Osteocyte (in vitro differentiated cells): ENCODE measurements around the gene CXCL5. TPM values are rescaled to one million over a fixed set of nuclear protein-coding genes. Genes with fewer than 3 reads are reported as not detected.

Experiments used
- DNase-seq: peaks from one replicate; pipeline ENCODE4 v3.0.0; 2021; ENCODE audit warnings: mixed read lengths; ENCODE audit not compliant: unreplicated experiment; ENCODE audit errors: extremely low spot score
- H3K27ac Mint-ChIP-seq: one replicate; pipeline ENCODE4 v1.8.0; 2021; ENCODE audit warnings: mild to moderate bottlenecking, mixed read lengths; ENCODE audit not compliant: unreplicated experiment
- H3K27me3 Mint-ChIP-seq: one replicate; pipeline ENCODE4 v1.8.0; 2021; ENCODE audit warnings: mixed read lengths; ENCODE audit not compliant: unreplicated experiment
- H3K36me3 Mint-ChIP-seq: one replicate; pipeline ENCODE4 v1.8.0; 2021; ENCODE audit warnings: mixed read lengths; ENCODE audit not compliant: unreplicated experiment
- H3K4me1 Mint-ChIP-seq: one replicate; pipeline ENCODE4 v1.8.0; 2021; ENCODE audit warnings: mixed read lengths; ENCODE audit not compliant: unreplicated experiment
- H3K4me3 Mint-ChIP-seq: one replicate; pipeline ENCODE4 v1.8.0; 2021; ENCODE audit warnings: mild to moderate bottlenecking, moderate library complexity, mixed read lengths; ENCODE audit not compliant: unreplicated experiment
- H3K9me3 Mint-ChIP-seq: one replicate; pipeline ENCODE4 v1.8.0; 2021; ENCODE audit warnings: mixed read lengths; ENCODE audit not compliant: unreplicated experiment
- CTCF ChIP-seq: fragments of 200-600 bp; sonication (generic); IDR thresholded peaks from 2 replicates; pipeline ENCODE4 v1.5.0; 2021; ENCODE audit warnings: antibody characterized with exemption, mild to moderate bottlenecking, moderate library complexity
- total RNA-seq: library from RNA; stranded (reverse); gene quantifications from 2 replicates; pipeline ENCODE4 v1.2.1, GENCODE V29; 2021

CXCL5 gene
- total RNA-seq, 1 donor from 2014 or later = 0.13 TPM

GRCh38 chr4:74037076-74037955, 38.8 kb upstream of the CXCL5 start:
- H3K36me3 Mint-ChIP-seq = peaks cover 2% of the 10 kb centered on the region
- H3K9me3 Mint-ChIP-seq = no peaks in the 10 kb centered on the region
- H3K4me1 Mint-ChIP-seq = peaks cover 20% of the 10 kb centered on the region
- TF ChIP-seq CTCF = no peak
- no peak for DNase-seq
- no peak overlapping the region for H3K27ac Mint-ChIP-seq
- peak overlapping the region; percentile 88 for H3K4me3 Mint-ChIP-seq
- H3K27me3 Mint-ChIP-seq = peaks cover 5% of the 10 kb centered on the region

GRCh38 chr4:74033739-74034138, 35.3 kb upstream of the CXCL5 start:
- H3K27ac Mint-ChIP-seq = no peak overlapping the region
- H3K4me3 Mint-ChIP-seq = no peak overlapping the region
- H3K9me3 Mint-ChIP-seq = peaks cover 2% of the 10 kb centered on the region
- no peak for DNase-seq
- H3K4me1 Mint-ChIP-seq = peaks cover 12% of the 10 kb centered on the region
- H3K36me3 Mint-ChIP-seq = peaks cover 2% of the 10 kb centered on the region
- TF ChIP-seq CTCF = no peak
- H3K27me3 Mint-ChIP-seq = peaks cover 2% of the 10 kb centered on the region

- peaks cover 11% of the 10 kb centered on the region for H3K9me3 Mint-ChIP-seq
- DNase-seq = no peak
- H3K36me3 Mint-ChIP-seq = peaks cover 3% of the 10 kb centered on the region
- H3K4me3 Mint-ChIP-seq = no peak overlapping the region
- no peak for TF ChIP-seq CTCF
- peaks cover 6% of the 10 kb centered on the region for H3K27me3 Mint-ChIP-seq
- H3K4me1 Mint-ChIP-seq = peaks cover 1% of the 10 kb centered on the region
- H3K27ac Mint-ChIP-seq = no peak overlapping the region
Measured at GRCh38 chr4:74032064-74032463, 33.6 kb upstream of the CXCL5 start.

- H3K27me3 Mint-ChIP-seq = peaks cover 6% of the 10 kb centered on the region
- DNase-seq = no peak
- TF ChIP-seq CTCF = no peak
- no peak overlapping the region for H3K4me3 Mint-ChIP-seq
- no peaks in the 10 kb centered on the region for H3K4me1 Mint-ChIP-seq
- H3K27ac Mint-ChIP-seq = no peak overlapping the region
- H3K9me3 Mint-ChIP-seq = peaks cover 12% of the 10 kb centered on the region
- peaks cover 3% of the 10 kb centered on the region for H3K36me3 Mint-ChIP-seq
Measured at GRCh38 chr4:74031576-74031975, 33.1 kb upstream of the CXCL5 start.

GRCh38 chr4:74030285-74030684, 31.8 kb upstream of the CXCL5 start:
- H3K36me3 Mint-ChIP-seq = peaks cover 2% of the 10 kb centered on the region
- no peaks in the 10 kb centered on the region for H3K4me1 Mint-ChIP-seq
- H3K4me3 Mint-ChIP-seq = no peak overlapping the region
- H3K9me3 Mint-ChIP-seq = peaks cover 25% of the 10 kb centered on the region
- H3K27ac Mint-ChIP-seq = no peak overlapping the region
- no peak for DNase-seq
- no peak for TF ChIP-seq CTCF
- peaks cover 6% of the 10 kb centered on the region for H3K27me3 Mint-ChIP-seq
